Activated CD4-positive, alpha-beta T cell treated with anti-CD3 and anti-CD28 coated beads, Interleukin-2, amount 50 U/mL, for 48 hours (primary cell): ENCODE measurements around the gene CTTNBP2.
"Not testable (repeated sequence)": the region's sequence is repeated elsewhere in the genome, so short reads cannot be mapped to it uniquely, and the experiment has no call there.

ENCODE experiments used
- DNase-seq, 2 experiments: peaks; one replicate each; pipeline ENCODE4 v3.0.0-alpha.2; 2020

The CTTNBP2 gene

GRCh38 chr7:117728890-117729624, 144.2 kb downstream of the CTTNBP2 start:
- DNase-seq, result no peak

GRCh38 chr7:117724898-117725297, 148.3 kb downstream of the CTTNBP2 start:
- no peak for DNase-seq

DNA sequence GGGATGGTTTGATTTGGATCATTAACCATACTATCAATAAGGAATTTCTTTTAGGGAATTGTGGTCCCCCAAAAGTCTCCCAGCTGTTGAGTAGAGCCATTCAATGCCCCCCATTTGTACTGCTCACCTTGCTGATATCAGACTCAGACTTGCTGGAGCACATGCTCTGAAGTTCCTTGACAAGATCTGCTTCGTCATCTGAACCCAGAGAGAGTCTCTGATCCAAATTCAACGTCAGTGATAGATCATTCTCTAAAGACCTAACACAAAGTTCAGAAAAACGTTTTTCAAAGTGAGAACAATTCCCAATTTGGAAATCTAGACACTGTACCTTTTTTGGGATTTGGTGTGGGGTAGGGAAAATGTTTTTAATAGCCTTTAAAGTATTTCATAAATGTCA, 153.9 kb downstream of the CTTNBP2 start:
- DNase-seq, result no peak

- no peak for DNase-seq
Observed at GRCh38 chr7:117718116-117718835, 155.0 kb downstream of the CTTNBP2 start.

- DNase-seq, result no peak
Observed at GRCh38 chr7:117717357-117717756, 155.9 kb downstream of the CTTNBP2 start.

DNA sequence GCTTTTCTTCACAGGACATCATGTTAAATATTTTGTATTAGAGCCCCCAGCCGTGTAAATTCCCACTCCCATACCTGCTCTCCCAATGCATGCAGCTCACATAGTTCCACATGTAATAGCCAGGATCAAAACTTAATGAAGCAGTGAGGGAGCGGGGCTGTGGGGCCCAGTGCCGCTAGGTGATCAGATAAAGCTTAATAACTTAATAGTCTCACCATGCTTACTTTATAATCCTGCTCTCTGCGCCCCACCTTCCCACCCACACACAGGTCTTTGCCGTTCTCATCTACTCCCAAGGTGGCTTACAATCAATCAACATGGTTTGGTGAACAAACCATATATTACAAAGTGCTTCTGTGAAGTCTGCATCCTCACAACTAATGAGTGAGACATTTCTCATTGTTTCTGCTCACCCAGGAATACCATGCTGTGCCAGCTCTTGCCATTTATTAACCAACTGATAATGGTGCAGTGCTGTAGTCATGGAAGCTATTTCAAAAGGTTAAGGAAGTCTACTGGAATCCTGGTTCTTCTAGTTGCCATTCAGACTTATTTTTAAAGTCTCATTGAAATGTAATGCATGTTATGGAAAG, 156.4 kb downstream of the CTTNBP2 start:
- no peak for DNase-seq

- DNase-seq, result peak in 1 of 2 experiments; percentile 6
Observed at GRCh38 chr7:117715784-117716445, 157.3 kb downstream of the CTTNBP2 start.

- no peak for DNase-seq
Observed at GRCh38 chr7:117711556-117711955, 161.7 kb downstream of the CTTNBP2 start.

DNA sequence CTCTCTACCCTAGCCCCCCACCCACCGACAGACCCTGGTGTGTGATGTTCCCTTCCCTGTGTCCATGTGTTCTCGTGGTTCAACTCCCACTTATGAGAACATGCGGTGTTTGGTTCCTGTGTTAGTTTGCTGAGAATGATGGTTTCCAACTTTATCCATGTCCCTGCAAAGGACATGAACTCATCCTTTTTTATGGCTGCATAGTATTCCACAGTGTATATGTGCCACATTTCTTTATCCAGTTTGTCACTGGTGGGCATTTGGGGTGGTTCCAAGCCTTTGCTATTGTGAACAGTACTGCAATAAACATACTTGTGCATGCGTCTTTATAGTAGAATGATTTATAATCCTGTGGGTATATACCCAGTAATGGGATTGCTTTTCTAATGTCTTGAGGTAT, 165.1 kb downstream of the CTTNBP2 start:
- DNase-seq, result not testable (repeated sequence)

DNA sequence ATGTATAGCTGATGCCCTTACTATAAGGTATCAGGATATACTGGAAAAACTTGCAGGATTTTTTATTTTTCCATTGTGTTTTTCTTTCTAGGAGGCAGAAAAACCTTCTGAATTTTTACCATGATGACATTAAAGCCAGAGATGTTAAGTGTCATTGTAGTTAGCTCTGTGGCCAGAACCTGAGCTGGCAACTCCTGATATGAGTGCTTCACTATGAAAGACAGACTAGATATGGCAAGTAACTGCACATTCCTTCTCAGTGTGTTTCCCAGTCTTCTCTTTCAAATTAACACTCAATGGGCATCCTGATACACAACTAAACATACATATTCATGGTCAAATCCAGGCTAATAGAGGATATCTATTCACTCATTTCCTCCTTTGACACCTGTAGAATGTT, 166.2 kb downstream of the CTTNBP2 start:
- DNase-seq, result no peak

- DNase-seq, result no peak
Observed at GRCh38 chr7:117706210-117706609, 167.0 kb downstream of the CTTNBP2 start.

DNA sequence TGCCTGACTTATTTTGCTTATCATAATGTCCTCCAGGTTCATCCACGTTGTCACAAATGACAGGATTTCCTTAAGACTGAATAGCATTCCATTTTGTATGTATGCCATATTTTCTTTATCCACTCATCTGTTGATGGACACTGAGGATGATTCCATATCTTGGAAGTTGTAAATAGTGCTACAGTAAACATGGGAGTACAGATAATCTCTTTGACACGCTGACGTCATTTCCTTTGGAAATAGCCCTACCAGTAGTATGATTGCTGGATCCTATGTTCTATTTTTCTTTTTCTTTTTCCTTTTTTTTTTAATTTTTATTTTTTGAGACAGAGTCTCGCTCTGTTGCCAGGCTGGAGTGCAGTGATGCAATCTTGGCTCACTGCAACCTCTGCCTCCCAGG, 167.6 kb downstream of the CTTNBP2 start:
- no peak for DNase-seq

DNA sequence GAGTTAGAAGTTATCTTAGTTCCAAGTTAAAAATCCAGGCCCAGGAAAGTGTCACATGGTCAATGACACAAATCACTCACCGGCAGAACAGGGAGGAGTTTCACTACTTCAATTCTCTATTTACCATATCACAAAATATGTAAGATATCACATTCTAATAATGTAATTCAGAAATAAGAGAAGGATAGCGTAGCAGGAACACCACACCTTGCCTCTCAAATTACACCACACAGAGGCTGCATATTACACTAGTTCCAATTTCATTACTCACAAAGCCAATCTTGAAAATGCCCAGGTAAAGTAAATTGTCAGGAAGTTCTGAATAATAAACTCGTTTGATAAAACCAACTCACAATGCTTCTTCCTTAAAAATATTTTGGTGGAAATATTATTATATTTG, 169.2 kb downstream of the CTTNBP2 start:
- no peak for DNase-seq

- DNase-seq, result no peak
Observed at GRCh38 chr7:117698018-117698417, 175.2 kb downstream of the CTTNBP2 start.

- no peak for DNase-seq
Observed at GRCh38 chr7:117692338-117692737, 180.9 kb downstream of the CTTNBP2 start.

DNA sequence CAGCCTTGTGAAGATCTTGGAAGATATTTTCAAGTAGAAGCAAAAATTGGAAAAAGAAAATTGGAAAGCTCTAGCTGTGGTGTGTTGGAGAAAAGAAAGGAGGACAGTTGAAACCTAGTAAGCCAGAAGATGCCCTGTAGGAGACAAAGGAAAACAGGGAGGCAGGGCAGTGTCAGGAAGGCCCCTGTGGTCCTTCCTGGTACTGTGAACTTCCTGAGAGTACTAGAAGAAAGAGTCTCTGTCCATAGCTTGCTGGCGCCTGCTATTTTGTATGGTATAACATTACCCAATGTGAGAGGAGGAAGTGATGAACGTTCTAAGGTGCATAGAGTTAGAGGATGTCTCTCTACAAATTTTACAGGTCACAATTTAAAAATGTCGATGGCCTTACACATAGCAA, 183.1 kb downstream of the CTTNBP2 start:
- no peak for DNase-seq

- DNase-seq, result no peak
Observed at GRCh38 chr7:117689406-117689805, 183.8 kb downstream of the CTTNBP2 start.

- no peak for DNase-seq
Observed at GRCh38 chr7:117688126-117688525, 185.1 kb downstream of the CTTNBP2 start.

GRCh38 chr7:117686311-117686935, 186.8 kb downstream of the CTTNBP2 start:
- no peak for DNase-seq

- DNase-seq, result no peak
Observed at GRCh38 chr7:117685795-117686194, 187.4 kb downstream of the CTTNBP2 start.

- no peak for DNase-seq
Observed at GRCh38 chr7:117683430-117684175, 189.6 kb downstream of the CTTNBP2 start.

GRCh38 chr7:117682681-117683385, 190.4 kb downstream of the CTTNBP2 start:
- DNase-seq, result no peak
